Prostate gland (tissue), 2 donors: ENCODE results near the gene RNU1-3.

Experiments used
- POLR2A ChIP-seq: fragments of 450-650 bp; IDR thresholded peaks from one replicate; pipeline ENCODE4 v1.6.1; 2016; ENCODE audit warnings: antibody characterized with exemption, mild to moderate bottlenecking
- POLR2AphosphoS5 ChIP-seq: sonication (generic); formaldehyde crosslinking; IDR thresholded peaks from one replicate; pipeline ENCODE4 v1.6.1; 2017; ENCODE audit warnings: antibody characterized with exemption
- TF ChIP-seq, protein P1 (sequence below), 4 experiments: fragments of 200-600 bp in 2 of 4; fragments of 450-650 bp in 2 of 4; sonication (generic) in 2 of 4; IDR thresholded peaks; 1 replicate in 3 of 4; 2 replicates in 1 of 4; pipeline ENCODE4 v1.5.1; 2016 to 2019; ENCODE audit warnings: antibody characterized with exemption in 4 of 4, mild to moderate bottlenecking in 2 of 4, moderate library complexity in 2 of 4

DNA sequence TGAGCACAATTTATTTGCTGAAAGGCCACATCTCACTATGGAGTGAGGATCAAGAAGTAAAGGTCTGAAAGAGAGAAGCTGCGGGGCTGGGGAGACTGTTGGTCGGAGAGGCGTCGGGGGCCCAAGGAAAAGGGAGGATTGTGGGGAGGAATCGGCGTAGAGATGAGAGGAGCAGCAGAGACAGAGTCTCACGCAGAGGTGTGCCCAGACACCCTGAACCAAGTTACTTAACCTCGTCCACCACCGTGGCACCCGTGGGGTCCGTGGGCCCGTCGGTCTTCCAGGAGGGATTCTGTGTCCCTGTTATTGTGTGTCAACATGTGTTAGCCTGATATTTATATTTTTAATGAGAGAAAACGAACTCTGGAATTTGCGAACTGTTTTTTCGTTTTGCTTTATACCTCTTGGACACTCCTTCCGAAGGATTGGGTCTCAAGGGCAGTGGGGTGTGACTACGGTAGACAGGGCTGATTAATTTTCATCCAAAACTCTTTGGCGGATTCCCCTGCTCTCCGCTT lies 49.6 kb downstream of the RNU1-3 start:
- TF ChIP-seq, protein P1, sequence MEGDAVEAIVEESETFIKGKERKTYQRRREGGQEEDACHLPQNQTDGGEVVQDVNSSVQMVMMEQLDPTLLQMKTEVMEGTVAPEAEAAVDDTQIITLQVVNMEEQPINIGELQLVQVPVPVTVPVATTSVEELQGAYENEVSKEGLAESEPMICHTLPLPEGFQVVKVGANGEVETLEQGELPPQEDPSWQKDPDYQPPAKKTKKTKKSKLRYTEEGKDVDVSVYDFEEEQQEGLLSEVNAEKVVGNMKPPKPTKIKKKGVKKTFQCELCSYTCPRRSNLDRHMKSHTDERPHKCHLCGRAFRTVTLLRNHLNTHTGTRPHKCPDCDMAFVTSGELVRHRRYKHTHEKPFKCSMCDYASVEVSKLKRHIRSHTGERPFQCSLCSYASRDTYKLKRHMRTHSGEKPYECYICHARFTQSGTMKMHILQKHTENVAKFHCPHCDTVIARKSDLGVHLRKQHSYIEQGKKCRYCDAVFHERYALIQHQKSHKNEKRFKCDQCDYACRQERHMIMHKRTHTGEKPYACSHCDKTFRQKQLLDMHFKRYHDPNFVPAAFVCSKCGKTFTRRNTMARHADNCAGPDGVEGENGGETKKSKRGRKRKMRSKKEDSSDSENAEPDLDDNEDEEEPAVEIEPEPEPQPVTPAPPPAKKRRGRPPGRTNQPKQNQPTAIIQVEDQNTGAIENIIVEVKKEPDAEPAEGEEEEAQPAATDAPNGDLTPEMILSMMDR (IDR thresholded peaks at IDR 0.05), result no peak
- no peak for TF ChIP-seq POLR2AphosphoS5
- no peak for TF ChIP-seq POLR2A
